ENCODE measurements around the gene CAPZB.

CAPZB gene

GRCh38 chr1:19350566-19350965, 134.8 kb downstream of the CAPZB start:
- no peak overlapping the region for H3K4me3 ChIP-seq
- no peaks in the 10 kb centered on the region for H3K4me1 ChIP-seq
- in situ Hi-C loops (cut with MboI; ENCODE audit: low sequenced_read_pairs), result no loop called here
- no peak for DNase-seq (ENCODE audit: low spot score in 2 of 2)
- H3K27me3 ChIP-seq (ENCODE audit: low read depth), result no peaks in the 10 kb centered on the region
- peaks cover 21% of the 10 kb centered on the region for H3K36me3 ChIP-seq (replicated peaks)
- no peaks in the 10 kb centered on the region for H3K9me3 ChIP-seq

GRCh38 chr1:19349999-19350398, 135.3 kb downstream of the CAPZB start:
- in situ Hi-C loops (cut with MboI; ENCODE audit: low sequenced_read_pairs), result no loop called here
- H3K4me3 ChIP-seq, result no peak overlapping the region
- no peaks in the 10 kb centered on the region for H3K9me3 ChIP-seq
- H3K4me1 ChIP-seq, result no peaks in the 10 kb centered on the region
- no peak for DNase-seq (ENCODE audit: low spot score in 2 of 2)
- peaks cover 18% of the 10 kb centered on the region for H3K36me3 ChIP-seq (replicated peaks)
- no peaks in the 10 kb centered on the region for H3K27me3 ChIP-seq (ENCODE audit: low read depth)

- no peak overlapping the region for H3K4me3 ChIP-seq
- in situ Hi-C loops (cut with MboI; ENCODE audit: low sequenced_read_pairs), result no loop called here
- H3K4me1 ChIP-seq, result no peaks in the 10 kb centered on the region
- H3K27me3 ChIP-seq (ENCODE audit: low read depth), result no peaks in the 10 kb centered on the region
- no peaks in the 10 kb centered on the region for H3K9me3 ChIP-seq
- H3K36me3 ChIP-seq (replicated peaks), result peaks cover 16% of the 10 kb centered on the region
- no peak for DNase-seq (ENCODE audit: low spot score in 2 of 2)
Observed at GRCh38 chr1:19348441-19349198, 136.7 kb downstream of the CAPZB start.

- Histone ChIP-seq H3K36me3 (replicated peaks) (peaks cover 17% of the 10 kb centered on the region), H3K4me1 (no peaks in the 10 kb centered on the region), H3K9me3 (no peaks in the 10 kb centered on the region), H3K27me3 (ENCODE audit: low read depth) (no peaks in the 10 kb centered on the region), H3K4me3 (no peak overlapping the region)
- DNase-seq (ENCODE audit: low spot score in 2 of 2), result no peak
- in situ Hi-C loops (cut with MboI; ENCODE audit: low sequenced_read_pairs), result no loop called here
Observed at GRCh38 chr1:19347533-19348172, 137.7 kb downstream of the CAPZB start.

GRCh38 chr1:19346026-19346425, 139.3 kb downstream of the CAPZB start:
- DNase-seq (ENCODE audit: low spot score in 2 of 2), result no peak
- Histone ChIP-seq H3K4me1 (no peaks in the 10 kb centered on the region), H3K27me3 (ENCODE audit: low read depth) (no peaks in the 10 kb centered on the region), H3K4me3 (no peak overlapping the region), H3K36me3 (replicated peaks) (peaks cover 25% of the 10 kb centered on the region), H3K9me3 (no peaks in the 10 kb centered on the region)
- in situ Hi-C loops (cut with MboI; ENCODE audit: low sequenced_read_pairs), result no loop called here

- Histone ChIP-seq H3K36me3 (replicated peaks) (peaks cover 25% of the 10 kb centered on the region), H3K4me1 (no peaks in the 10 kb centered on the region), H3K9me3 (no peaks in the 10 kb centered on the region), H3K27me3 (ENCODE audit: low read depth) (no peaks in the 10 kb centered on the region), H3K4me3 (no peak overlapping the region)
- DNase-seq (ENCODE audit: low spot score in 2 of 2), result no peak
- in situ Hi-C loops (cut with MboI; ENCODE audit: low sequenced_read_pairs), result no loop called here
Observed at GRCh38 chr1:19345391-19345790, 139.9 kb downstream of the CAPZB start.

GRCh38 chr1:19344831-19345230, 140.5 kb downstream of the CAPZB start:
- H3K9me3 ChIP-seq, result no peaks in the 10 kb centered on the region
- H3K36me3 ChIP-seq (replicated peaks), result peaks cover 25% of the 10 kb centered on the region
- DNase-seq (ENCODE audit: low spot score in 2 of 2), result no peak
- in situ Hi-C loops (cut with MboI; ENCODE audit: low sequenced_read_pairs), result loop anchor here (5.0 kb wide), 1 partner anchor 307 kb away; no protein-coding TSS in a partner anchor
- no peaks in the 10 kb centered on the region for H3K27me3 ChIP-seq (ENCODE audit: low read depth)
- H3K4me3 ChIP-seq, result no peak overlapping the region
- H3K4me1 ChIP-seq, result no peaks in the 10 kb centered on the region

GRCh38 chr1:19344372-19344810, 140.9 kb downstream of the CAPZB start:
- Histone ChIP-seq H3K36me3 (replicated peaks) (peaks cover 25% of the 10 kb centered on the region), H3K27me3 (ENCODE audit: low read depth) (no peaks in the 10 kb centered on the region), H3K4me3 (no peak overlapping the region), H3K4me1 (no peaks in the 10 kb centered on the region), H3K9me3 (no peaks in the 10 kb centered on the region)
- in situ Hi-C loops (cut with MboI; ENCODE audit: low sequenced_read_pairs), result loop anchor here (5.0 kb wide), 1 partner anchor 308 kb away; no protein-coding TSS in a partner anchor
- DNase-seq (ENCODE audit: low spot score in 2 of 2), result peak in 1 of 2 experiments; percentile 72

GRCh38 chr1:19343617-19344350, 141.6 kb downstream of the CAPZB start:
- H3K4me3 ChIP-seq, result no peak overlapping the region
- no peak for DNase-seq (ENCODE audit: low spot score in 2 of 2)
- H3K27me3 ChIP-seq (ENCODE audit: low read depth), result no peaks in the 10 kb centered on the region
- in situ Hi-C loops (cut with MboI; ENCODE audit: low sequenced_read_pairs), result loop anchor here (5.0 kb wide), 1 partner anchor 309 kb away; no protein-coding TSS in a partner anchor
- H3K9me3 ChIP-seq, result no peaks in the 10 kb centered on the region
- H3K36me3 ChIP-seq (replicated peaks), result peaks cover 25% of the 10 kb centered on the region
- no peaks in the 10 kb centered on the region for H3K4me1 ChIP-seq

GRCh38 chr1:19342894-19343616, 142.3 kb downstream of the CAPZB start:
- Histone ChIP-seq H3K4me1 (no peaks in the 10 kb centered on the region), H3K4me3 (no peak overlapping the region), H3K27me3 (ENCODE audit: low read depth) (no peaks in the 10 kb centered on the region), H3K9me3 (no peaks in the 10 kb centered on the region), H3K36me3 (replicated peaks) (peaks cover 25% of the 10 kb centered on the region)
- in situ Hi-C loops (cut with MboI; ENCODE audit: low sequenced_read_pairs), result loop anchor here (5.0 kb wide), 1 partner anchor 309 kb away; no protein-coding TSS in a partner anchor
- DNase-seq (ENCODE audit: low spot score in 2 of 2), result no peak

GRCh38 chr1:19342062-19342750, 143.1 kb downstream of the CAPZB start:
- H3K36me3 ChIP-seq (replicated peaks), result peaks cover 25% of the 10 kb centered on the region
- in situ Hi-C loops (cut with MboI; ENCODE audit: low sequenced_read_pairs), result loop anchor here (5.0 kb wide), 1 partner anchor 310 kb away; no protein-coding TSS in a partner anchor
- no peaks in the 10 kb centered on the region for H3K9me3 ChIP-seq
- no peak overlapping the region for H3K4me3 ChIP-seq
- DNase-seq (ENCODE audit: low spot score in 2 of 2), result no peak
- H3K4me1 ChIP-seq, result no peaks in the 10 kb centered on the region
- no peaks in the 10 kb centered on the region for H3K27me3 ChIP-seq (ENCODE audit: low read depth)

- no peaks in the 10 kb centered on the region for H3K4me1 ChIP-seq
- H3K36me3 ChIP-seq (replicated peaks), result peaks cover 25% of the 10 kb centered on the region
- H3K4me3 ChIP-seq, result no peak overlapping the region
- peak; percentile 65 to 90 for DNase-seq (ENCODE audit: low spot score in 2 of 2)
- no peaks in the 10 kb centered on the region for H3K9me3 ChIP-seq
- in situ Hi-C loops (cut with MboI; ENCODE audit: low sequenced_read_pairs), result loop anchor here (5.0 kb wide), 1 partner anchor 311 kb away; no protein-coding TSS in a partner anchor
- no peaks in the 10 kb centered on the region for H3K27me3 ChIP-seq (ENCODE audit: low read depth)
Observed at GRCh38 chr1:19341201-19342061, 143.9 kb downstream of the CAPZB start.

Measured in HAP-1 (cell line).